Inferior parietal cortex (tissue), 1 donor: ENCODE measurements around the gene PLCB3.
"Not testable (repeated sequence)": the region's sequence is repeated elsewhere in the genome, so short reads cannot be mapped to it uniquely, and the experiment has no call there.

Experiments used
- DNase-seq: peaks from one replicate; pipeline ENCODE4 v3.0.0-alpha.2; 2016; ENCODE audit errors: extremely low spot score

Gene PLCB3

DNA sequence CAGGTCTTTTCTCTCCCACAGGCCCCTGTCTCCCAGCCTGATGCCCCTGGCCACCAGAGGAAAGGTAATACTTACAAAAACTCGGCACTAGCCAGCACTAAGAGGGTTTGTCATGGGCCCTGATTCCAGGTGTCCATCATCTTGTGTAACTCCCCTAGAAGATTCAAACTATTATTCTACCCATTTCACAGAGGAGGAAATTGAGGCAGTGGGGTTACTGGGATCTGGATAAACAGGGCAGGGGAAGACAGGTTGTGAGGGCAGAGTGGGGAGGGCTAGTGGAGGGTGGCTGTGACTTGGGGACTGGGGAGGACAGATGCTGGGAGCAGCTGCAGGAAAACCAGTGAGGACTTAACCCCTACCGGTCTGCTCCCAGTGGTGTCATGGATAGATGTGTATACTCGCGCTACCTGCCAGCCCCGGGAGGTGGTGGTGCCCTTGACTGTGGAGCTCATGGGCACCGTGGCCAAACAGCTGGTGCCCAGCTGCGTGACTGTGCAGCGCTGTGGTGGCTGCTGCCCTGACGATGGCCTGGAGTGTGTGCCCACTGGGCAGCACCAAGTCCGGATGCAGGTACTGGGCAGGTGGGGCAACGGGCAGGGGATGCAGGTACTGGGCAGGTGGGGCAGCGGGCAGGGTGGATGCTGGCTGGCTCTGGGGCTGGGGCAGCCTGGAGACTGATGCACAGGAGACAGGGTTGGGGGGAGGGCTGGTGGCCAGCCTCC, 15.7 kb upstream of the PLCB3 start:
- no peak for DNase-seq

DNA sequence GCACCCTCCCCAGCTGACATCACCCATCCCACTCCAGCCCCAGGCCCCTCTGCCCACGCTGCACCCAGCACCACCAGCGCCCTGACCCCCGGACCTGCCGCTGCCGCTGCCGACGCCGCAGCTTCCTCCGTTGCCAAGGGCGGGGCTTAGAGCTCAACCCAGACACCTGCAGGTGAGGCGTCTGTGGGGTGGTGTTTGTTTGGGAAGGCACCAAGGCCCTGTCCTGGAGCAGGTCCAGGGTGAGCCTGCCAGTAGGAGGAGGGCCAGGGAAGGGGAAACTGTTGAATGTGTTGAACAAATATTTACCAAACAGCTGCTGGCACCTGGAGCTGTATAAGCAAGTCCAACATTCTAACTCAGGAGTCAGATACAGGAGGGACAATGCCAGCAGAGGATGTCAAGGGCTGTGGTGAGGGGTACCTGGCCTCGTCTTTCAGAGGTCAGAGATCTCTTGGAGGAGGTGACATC, 13.8 kb upstream of the PLCB3 start:
- DNase-seq: no peak

DNA sequence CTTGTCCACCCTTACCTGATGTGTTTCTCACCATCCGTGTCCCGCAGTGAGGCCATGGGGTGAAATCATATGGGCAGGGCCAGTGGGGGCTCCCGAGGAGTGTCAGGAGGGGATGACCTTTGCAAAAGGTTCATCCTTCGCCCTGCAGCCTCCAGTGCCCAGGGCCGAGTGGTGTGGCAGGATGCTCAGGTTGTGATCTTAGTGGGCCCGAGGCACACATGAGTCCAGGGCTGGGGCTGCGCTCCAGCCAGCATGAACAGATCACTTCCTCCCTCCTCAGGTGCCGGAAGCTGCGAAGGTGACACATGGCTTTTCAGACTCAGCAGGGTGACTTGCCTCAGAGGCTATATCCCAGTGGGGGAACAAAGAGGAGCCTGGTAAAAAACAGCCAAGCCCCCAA, 13.3 kb upstream of the PLCB3 start:
- no peak for DNase-seq

DNA sequence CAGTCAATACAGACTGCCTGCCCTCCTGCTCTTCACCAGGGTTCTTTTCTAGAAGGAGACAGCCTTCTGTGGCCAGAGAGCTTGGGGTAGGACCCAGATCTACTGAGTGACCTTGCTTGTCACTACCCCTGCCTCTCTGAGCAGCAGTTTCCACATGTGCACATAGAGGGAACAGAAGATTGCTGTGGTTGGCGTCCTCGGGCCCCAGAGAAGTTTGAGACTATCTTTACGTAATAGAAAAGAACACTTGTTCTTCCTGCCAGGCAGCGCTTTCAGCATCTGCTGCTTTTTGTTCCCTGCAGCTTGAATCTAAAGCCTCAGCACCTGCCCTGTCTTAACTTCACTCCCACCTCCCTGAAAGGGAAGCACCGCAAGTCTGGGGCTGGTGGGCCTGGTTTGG, 12.3 kb upstream of the PLCB3 start:
- DNase-seq: no peak

GRCh38 chr11:64239662-64240434, 11.5 kb upstream of the PLCB3 start:
- no peak for DNase-seq

DNA sequence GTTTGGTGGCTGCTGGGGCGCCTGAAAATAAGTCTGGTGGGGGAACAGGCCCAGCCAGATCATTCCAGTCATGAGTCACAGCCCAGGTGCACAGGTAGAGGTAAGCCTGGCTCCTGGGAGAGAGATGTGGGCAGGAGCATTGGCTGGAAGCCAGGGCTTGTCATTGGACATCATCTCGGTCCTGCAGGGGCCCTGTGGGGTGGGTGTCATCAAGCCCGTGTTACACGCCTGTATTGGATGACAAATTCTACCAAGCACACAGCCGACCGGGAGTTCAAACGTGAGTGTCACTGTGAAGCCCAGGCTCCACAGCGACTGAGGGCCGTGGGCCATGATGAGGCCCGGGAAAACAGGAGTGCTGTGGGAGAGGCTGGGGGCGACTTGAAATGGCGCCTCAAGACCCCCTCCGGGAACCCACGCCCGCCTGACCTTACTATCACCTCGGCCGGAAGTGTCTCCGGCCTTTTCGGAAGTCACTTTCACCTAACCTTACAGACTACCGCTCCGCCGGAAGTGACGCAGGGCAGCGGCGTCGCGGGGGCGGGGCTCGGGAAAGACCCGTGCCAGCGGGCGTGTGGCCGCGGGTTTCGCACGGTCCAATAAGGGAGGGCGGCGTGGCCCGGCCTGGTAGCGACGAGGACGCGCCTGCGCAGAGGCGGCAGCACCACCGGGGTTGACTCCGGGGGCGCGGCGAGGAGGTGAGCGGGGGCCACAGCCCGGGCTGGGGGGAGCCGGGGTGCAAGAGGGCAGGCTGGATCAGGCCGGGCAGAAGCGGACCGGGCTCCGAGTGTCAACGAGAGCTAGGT, 10.7 kb upstream of the PLCB3 start, which contains the start of gene FKBP2:
FKBP2 (plus strand) TSS at position 661 of the 806 bp plus-strand sequence. CDS start 1,293 bp downstream, outside the sequence.
- DNase-seq: peak; percentile 97

DNA sequence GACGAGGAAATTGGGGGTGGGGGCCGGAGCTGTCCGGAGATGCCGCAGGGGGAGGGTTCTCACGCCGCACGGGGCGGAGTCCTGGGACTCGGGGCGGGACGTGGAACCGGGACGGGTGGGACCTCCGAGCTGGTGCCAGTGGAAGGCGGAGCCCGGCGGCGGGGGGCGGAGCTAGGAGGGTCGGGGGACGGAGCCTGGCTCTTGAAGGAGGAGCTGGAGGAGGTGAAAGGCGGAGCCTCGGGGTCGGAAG, 10.2 kb upstream of the PLCB3 start:
- peak; percentile 93 for DNase-seq

- no peak for DNase-seq
Measured at GRCh38 chr11:64241491-64242374, 9.6 kb upstream of the PLCB3 start.

- no peak for DNase-seq
Measured at GRCh38 chr11:64243236-64243854, 8.0 kb upstream of the PLCB3 start.

DNA sequence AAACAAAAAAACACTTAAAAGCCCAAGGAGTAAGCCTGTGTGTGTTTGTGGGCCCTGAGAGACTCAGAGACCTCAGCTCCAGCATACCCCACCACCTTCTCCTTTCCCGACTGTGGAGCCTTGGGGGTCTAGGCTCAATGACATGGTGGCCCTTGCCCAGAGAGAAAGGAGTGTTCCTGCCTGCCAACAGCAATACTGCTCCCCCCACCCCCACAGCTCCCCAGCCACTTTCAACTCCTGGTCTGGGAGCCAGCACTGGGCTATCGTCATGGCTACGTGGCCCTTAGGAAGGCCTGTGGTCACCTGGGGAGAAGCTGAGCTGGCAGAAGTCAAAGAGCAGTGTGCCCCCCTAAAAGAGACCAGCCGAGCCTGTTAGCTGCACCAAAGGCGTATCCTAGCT, 7.2 kb upstream of the PLCB3 start:
- no peak for DNase-seq

GRCh38 chr11:64244966-64245365, 6.4 kb upstream of the PLCB3 start:
- DNase-seq: no peak

DNA sequence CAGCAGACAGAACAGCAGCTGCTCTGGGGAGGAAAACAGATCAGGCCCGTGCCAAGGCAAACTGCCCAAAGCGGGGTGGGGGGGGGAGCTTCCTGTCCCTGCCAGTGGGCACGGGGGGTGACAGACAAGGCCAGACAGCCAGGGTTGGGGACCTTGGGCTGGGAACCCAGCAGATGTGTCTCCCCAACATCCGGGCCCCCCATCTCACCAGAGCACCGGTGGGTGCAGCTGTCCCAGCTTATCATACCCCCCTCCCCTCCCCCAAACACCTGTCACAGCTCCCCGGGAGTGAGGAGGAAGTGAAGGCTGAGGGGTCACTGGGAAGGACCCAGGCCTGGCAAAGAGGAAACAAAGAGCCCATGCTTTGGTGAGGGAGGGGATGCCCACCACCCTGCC, 5.9 kb upstream of the PLCB3 start:
- DNase-seq: no peak

DNA sequence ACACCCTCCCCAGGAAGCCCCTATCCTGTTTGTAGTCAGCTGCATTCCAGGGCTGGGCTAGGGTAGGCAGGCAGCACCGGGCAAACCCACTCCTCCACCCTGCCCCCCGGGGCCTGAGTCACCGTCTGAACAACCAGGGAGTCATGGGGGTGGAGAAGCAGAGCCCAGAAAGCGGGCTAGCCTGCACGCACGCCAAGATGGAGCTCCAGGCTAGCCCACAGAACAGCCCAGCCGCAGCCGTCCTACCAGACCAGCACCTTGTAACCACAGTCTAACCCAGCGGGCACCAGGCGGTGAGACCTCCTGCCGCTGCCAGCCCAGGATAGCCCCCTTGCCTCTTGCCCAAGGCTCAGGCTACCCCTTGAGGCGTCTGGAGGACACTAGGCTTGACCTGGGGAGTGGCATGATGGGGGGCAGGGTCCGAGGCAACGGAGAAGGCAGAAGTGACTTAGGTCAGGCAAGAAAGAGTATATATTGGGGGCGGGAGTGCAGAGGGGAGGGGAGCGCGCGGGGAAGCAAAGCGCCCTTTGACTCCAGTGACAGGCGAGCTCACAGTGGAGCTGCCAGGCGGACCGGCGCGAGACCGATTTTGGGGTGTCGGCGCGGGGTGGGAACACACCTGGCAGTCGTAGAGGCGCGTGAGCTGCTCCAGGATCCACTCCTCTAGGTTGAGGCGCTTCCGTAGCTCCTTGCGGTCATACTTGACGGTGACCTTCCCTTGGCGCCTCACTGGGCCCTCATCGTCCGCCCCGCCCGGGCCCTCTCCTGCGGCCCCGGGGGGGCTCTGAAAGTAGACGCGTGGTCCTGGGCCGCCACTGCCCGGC, 5.3 kb upstream of the PLCB3 start:
- no peak for DNase-seq

DNA sequence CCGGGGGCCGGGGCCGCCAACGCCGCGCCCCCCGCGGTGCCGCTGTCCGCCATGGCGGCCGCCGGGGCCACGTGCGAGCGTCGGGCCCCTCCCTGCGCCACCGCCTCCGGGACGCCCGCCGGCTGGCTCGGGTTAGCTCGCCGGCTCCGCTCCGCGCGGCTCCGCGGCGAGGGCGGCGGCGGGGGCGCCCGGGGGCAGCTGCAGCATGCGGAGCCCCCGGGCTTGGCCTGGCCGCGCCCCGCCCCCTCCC, 4.8 kb upstream of the PLCB3 start:
- DNase-seq: not testable (repeated sequence)

GRCh38 chr11:64246871-64247728, 4.2 kb upstream of the PLCB3 start, which contains the start of gene PPP1R14B:
TSS of gene PPP1R14B (minus strand) at chr11:64246943. CDS start at chr11:64246673, 270 bp downstream.
- DNase-seq: peak; percentile 82

DNA sequence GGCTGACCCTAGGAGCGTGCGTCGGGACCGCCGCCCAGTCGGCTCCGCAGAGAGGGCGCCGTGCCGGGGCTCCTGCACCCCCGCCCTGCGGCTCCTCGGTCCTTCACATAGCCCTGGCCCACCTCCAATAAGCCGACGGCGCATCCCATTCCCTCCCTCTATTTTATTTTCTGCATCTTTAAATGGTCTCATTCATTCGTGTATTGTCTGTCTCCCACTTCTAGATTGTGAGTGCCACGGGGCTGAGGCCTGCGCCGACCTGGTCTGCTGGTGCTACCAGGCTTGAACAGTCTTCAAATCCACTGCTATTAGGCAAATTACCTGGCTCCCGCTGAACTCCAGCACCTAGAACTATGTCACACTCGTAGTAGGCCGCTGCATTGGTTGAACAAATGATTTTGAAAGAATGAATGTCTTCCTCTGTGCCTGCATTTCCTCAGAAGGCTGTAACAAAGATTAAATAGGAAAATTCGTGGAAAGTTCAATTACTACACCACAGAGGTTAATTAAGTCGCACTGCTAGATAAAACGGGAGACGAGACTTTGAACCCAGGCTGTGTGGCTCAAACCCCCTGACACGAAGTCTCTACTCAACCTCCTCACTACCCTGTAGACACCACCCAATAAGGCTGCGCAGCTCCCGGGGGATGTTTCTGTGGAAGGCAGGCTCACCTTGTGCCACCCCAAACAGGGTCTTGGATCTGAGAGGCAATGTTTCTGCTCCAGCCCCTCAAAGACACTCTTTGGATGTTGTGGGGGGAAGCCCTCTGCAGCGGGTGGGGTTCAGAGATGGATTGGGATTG, 3.4 kb upstream of the PLCB3 start:
- DNase-seq: no peak

- DNase-seq: no peak
Measured at GRCh38 chr11:64248578-64248977, 2.8 kb upstream of the PLCB3 start.

DNA sequence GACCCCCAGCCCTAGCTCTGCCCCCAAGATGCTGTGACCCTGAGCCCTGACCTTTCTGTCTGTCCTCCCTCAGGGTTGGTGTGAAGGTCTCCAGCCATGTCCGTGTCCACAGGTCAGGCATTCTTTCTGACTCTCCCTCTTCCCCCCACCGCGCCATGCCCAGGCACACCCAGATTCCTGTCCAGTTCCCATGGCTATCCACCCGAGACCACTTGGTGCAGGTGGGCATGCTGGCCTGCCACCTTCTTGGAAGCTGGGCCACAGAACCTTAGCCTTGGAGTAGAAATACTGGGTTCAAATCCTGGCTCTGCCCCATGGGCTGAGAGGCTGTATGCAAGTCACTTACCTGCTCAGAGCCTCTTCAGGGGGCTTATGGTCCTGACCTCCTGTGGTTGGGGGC, 2.3 kb upstream of the PLCB3 start:
- DNase-seq: no peak
